Testis (tissue), 2 donors: Measurements from ENCODE around the gene FGF9.

Experiments used
- POLR2A ChIP-seq: fragments of 450-650 bp; IDR thresholded peaks from one replicate; pipeline ENCODE4 v1.6.1; 2017; ENCODE audit warnings: antibody characterized with exemption, mild to moderate bottlenecking, moderate library complexity
- TF ChIP-seq, protein P1 (sequence below), 3 experiments: fragments of 450-650 bp in 2 of 3; fragments of 200-600 bp in 1 of 3; sonication (generic) in 1 of 3; IDR thresholded peaks; one replicate each; pipeline ENCODE4 v1.5.1; 2016 to 2019; ENCODE audit warnings: antibody characterized with exemption in 3 of 3, mild to moderate bottlenecking in 2 of 3, moderate library complexity in 1 of 3

- TF ChIP-seq, protein P1, sequence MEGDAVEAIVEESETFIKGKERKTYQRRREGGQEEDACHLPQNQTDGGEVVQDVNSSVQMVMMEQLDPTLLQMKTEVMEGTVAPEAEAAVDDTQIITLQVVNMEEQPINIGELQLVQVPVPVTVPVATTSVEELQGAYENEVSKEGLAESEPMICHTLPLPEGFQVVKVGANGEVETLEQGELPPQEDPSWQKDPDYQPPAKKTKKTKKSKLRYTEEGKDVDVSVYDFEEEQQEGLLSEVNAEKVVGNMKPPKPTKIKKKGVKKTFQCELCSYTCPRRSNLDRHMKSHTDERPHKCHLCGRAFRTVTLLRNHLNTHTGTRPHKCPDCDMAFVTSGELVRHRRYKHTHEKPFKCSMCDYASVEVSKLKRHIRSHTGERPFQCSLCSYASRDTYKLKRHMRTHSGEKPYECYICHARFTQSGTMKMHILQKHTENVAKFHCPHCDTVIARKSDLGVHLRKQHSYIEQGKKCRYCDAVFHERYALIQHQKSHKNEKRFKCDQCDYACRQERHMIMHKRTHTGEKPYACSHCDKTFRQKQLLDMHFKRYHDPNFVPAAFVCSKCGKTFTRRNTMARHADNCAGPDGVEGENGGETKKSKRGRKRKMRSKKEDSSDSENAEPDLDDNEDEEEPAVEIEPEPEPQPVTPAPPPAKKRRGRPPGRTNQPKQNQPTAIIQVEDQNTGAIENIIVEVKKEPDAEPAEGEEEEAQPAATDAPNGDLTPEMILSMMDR (IDR thresholded peaks at IDR 0.05), result no peak
- TF ChIP-seq POLR2A, result no peak
Measured at GRCh38 chr13:21673789-21674489, 3.1 kb downstream of the FGF9 start.
